Activated CD4-positive, alpha-beta T cell treated with anti-CD3 and anti-CD28 coated beads, Interleukin-2, Interleukin-6, amounts not matched to agents 100 ng/mL and 50 ng/mL, durations not matched to agents 16 hours and 8 hours (primary cell): ENCODE data around the gene IDH1.

ENCODE experiments used
- DNase-seq: peaks from one replicate; pipeline ENCODE4 v3.0.0-alpha.2; 2020

The IDH1 gene

DNA sequence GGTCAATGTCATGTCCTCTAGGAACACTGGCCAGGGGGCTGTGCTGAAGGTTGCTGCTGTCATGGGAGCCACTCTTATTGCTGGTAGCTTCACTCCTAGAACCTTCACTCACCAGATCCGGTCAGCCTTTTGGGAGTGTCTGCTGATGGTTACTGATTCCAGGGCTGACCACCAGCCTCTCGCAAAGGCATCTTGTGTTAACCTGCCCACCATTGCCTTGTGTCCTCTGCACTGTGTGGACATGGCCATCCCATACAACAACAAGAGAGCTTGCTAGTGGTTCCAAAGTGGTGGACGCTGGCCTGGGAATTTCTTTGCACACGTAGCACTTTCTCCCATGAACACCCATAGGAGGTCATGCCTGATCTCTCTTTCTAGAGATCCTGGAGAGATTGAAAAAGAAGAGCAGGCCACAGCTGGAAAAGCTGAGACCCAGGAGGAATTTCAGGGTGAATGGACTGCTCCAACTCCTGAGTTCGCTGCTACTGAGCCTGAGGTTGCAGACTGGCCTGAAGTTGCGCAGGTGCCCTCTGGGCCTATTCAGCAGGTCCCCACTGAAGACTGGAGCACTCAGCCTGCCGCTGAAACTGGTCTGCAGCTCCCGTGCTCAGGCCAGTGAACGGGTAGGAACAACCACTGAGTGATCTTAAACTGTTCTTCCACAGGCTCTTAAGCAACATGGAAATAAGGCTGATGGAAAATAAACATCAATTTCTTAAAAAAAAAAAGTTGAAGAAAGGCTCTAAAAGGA lies 46.4 kb downstream of the IDH1 start:
- DNase-seq = no peak

- no peak for DNase-seq
These were observed 47.1 kb downstream of the IDH1 start for GRCh38 chr2:208207769-208208168.

GRCh38 chr2:208204166-208204565 lies 50.7 kb downstream of the IDH1 start:
- DNase-seq = no peak

DNA sequence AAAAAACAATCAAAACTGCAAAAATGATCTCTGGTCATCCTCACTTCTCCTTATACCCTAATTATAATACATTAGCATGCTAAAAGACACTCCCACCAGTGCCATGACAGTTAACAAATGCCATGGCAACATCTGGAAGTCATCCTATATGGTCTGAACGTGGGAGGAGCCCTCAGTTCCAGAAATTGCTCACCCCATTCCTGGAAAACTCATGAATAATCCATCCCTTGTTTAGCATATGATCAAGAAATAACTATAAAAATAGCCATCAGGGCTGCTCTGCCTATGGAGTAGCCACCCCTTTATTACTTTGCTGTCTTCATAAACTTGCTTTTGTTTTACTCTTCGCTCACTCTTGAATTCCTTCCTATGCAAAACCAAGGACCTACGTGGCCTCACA lies 59.3 kb downstream of the IDH1 start:
- DNase-seq = no peak

DNA sequence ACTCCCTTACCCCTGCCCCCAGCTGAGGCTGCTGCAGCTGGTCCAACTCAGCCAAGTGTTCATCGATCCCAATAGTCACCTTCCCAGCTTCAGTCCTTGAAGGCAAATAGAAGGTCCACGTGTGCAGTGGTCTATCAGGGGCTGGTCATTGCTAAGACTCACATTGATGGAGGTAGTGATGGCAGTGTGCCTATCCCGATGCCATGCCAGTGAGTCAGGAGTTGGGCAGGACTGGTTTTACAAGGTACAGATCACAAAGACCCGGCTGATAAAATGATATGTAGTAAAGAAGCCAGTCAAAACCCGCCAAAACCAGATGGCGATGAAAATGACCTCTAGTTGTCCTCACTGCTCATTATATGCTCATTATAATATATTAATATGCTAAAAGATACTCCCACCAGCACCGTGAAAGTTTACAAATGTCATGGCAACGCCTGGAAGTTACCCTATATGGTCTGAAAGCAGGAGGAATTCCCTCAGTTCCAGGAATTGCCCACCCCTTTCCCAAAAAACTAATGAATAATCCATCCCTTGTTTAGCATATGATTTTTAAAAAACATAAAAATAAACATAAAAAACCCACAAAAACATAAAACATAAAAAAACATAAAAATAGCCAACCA lies 62.1 kb downstream of the IDH1 start:
- DNase-seq = no peak

GRCh38 chr2:208189810-208190503 lies 64.9 kb downstream of the IDH1 start, which contains the start of gene C2orf80:
Gene C2orf80, minus strand, starts transcription at chr2:208190030. Its CDS starts 3,044 bp downstream, at chr2:208186986.
- no peak for DNase-seq

GRCh38 chr2:208189069-208189809 lies 65.6 kb downstream of the IDH1 start:
- no peak for DNase-seq

DNA sequence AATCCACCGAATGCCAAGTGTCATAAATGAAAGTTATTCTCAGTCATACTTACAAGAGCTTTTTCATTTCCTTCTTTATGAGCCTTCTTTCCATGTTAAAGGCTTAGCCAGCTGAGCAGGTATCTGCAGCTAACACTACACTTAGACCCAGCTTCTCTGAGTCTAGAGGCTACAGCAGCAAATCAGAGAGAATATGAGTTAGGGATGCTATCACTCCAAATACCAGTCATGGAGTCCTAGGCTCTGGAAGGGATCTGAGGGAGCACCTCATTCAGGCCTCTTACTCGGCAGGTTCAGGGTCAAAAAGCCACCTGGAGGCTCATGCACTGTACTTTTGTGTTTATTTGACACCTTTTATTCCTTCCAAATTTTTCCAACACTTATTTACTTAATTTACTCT lies 68.0 kb downstream of the IDH1 start:
- DNase-seq = no peak

DNA sequence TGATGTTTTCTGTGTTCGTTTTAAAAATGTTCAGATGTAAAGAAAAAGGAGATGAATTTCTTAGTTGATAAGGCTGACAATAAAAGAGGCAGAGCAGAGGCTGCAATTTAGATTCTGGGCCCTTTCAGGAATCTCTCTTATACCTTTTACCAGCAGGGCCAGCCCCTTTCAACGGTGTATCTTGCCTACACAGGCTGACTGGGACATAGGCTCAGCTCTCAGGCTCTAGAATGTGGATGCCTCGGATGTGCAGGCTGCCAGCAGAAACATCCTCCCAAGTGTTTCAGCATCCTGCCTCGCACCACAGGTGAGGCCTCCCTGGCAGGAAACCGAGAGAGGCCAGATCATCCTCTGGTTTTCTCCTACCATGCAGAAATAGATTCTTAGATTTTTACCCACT lies 68.4 kb downstream of the IDH1 start:
- no peak for DNase-seq
